HepG2 (cell line): ENCODE measurements around the gene CCDC57.

Experiments used
- ETV5 ChIP-seq: IDR thresholded peaks from 2 replicates; pipeline ENCODE4 v1.6.1; 2018; ENCODE audit warnings: missing biosample characterization, missing genetic modification reagents, inconsistent platforms, borderline replicate concordance
- ETV6 ChIP-seq: sonication (generic); formaldehyde crosslinking; conservative IDR thresholded peaks from 2 replicates; pipeline ENCODE4 v1.4.0; 2020; ENCODE audit warnings: missing genetic modification reagents
- POLR2A ChIP-seq, 2 experiments: IDR thresholded peaks; 2 replicates each; pipeline ENCODE4 v1.6.1; 2011; ENCODE audit warnings: low read depth in 2 of 2, low read length in 2 of 2, mild to moderate bottlenecking in 1 of 2, moderate library complexity in 1 of 2; ENCODE audit not compliant: insufficient read depth in 1 of 2
- PTBP1 ChIP-seq: fragments of 200-400 bp; formaldehyde crosslinking; IDR thresholded peaks from 2 replicates; pipeline ENCODE4 v1.6.1; 2018; ENCODE audit warnings: low read length, low read depth; ENCODE audit not compliant: poor library complexity, severe bottlenecking
- REST ChIP-seq, 2 experiments: IDR thresholded peaks; 2 replicates each; pipeline ENCODE4 v1.6.1; 2011 to 2012; ENCODE audit warnings: low read length in 2 of 2, borderline replicate concordance in 1 of 2, low read depth in 1 of 2, mild to moderate bottlenecking in 1 of 2, moderate library complexity in 1 of 2
- SAFB2 ChIP-seq: sonication (generic); formaldehyde crosslinking; IDR thresholded peaks from 2 replicates; pipeline ENCODE4 v1.5.1; 2020; ENCODE audit warnings: missing genetic modification reagents, low read depth, mild to moderate bottlenecking, borderline replicate concordance
- SMC3 ChIP-seq: IDR thresholded peaks from 2 replicates; pipeline ENCODE4 v1.6.1; 2011; ENCODE audit warnings: low read length, improper control_type of control experiment
- ZFX ChIP-seq: sonication (generic); formaldehyde crosslinking; IDR thresholded peaks from 2 replicates; pipeline ENCODE4 v1.4.0; 2020; ENCODE audit warnings: mild to moderate bottlenecking, low read depth, missing genetic modification reagents, moderate library complexity
- ZKSCAN1 ChIP-seq: fragments of 150-350 bp; IDR thresholded peaks from 2 replicates; pipeline ENCODE4 v1.6.1; 2014; ENCODE audit warnings: low read length
- ZNF629 ChIP-seq: sonication (generic); formaldehyde crosslinking; conservative IDR thresholded peaks from 2 replicates; pipeline ENCODE4 v1.5.0; 2020; ENCODE audit warnings: missing genetic modification reagents
- TF ChIP-seq, protein P1 (sequence below): sonication (generic); formaldehyde crosslinking; IDR thresholded peaks from 2 replicates; pipeline ENCODE4 v1.5.0; 2020; ENCODE audit warnings: mild to moderate bottlenecking, missing genetic modification reagents, moderate library complexity
- TF ChIP-seq, protein P2 (sequence below): sonication (generic); formaldehyde crosslinking; IDR thresholded peaks from 2 replicates; pipeline ENCODE4 v1.5.0; 2020; ENCODE audit warnings: missing genetic modification reagents

DNA sequence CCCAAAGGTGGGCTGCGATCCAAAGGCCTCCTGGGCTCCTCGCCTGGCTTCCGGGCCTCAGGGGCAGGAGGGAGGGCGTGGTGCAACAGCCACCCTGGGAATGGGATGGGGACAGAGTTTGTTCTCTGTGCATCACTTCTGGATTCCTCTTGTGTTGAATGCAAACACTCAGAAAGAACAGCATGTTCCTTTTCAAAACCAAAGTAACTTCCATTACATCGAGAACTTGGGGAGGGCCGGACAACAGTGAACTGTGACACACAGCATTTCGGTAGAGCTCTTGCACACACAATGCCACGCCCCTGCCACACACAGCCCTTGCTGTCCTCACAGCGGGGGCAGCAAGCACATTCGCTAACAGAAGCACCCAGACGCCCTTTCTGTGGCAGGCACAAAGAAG lies 78.5 kb downstream of the CCDC57 start:
- TF ChIP-seq POLR2A (IDR thresholded peaks at IDR 0.05; ENCODE audit: insufficient read depth in 1 of 2, low read depth in 2 of 2, low read length in 2 of 2) (no peak), ZFX (CRISPR knock-in tag) (no peak), SAFB2 (CRISPR knock-in tag) (no peak), REST (IDR thresholded peaks at IDR 0.05; ENCODE audit: borderline replicate concordance in 1 of 2, low read depth in 1 of 2, low read length in 2 of 2) (no peak), SMC3 (no peak), ETV5 (CRISPR knock-in tag) (no peak), ZNF629 (CRISPR knock-in tag) (no peak), ZKSCAN1 (no peak), ETV6 (CRISPR knock-in tag) (no peak), PTBP1 (no peak)
- TF ChIP-seq, protein P1, sequence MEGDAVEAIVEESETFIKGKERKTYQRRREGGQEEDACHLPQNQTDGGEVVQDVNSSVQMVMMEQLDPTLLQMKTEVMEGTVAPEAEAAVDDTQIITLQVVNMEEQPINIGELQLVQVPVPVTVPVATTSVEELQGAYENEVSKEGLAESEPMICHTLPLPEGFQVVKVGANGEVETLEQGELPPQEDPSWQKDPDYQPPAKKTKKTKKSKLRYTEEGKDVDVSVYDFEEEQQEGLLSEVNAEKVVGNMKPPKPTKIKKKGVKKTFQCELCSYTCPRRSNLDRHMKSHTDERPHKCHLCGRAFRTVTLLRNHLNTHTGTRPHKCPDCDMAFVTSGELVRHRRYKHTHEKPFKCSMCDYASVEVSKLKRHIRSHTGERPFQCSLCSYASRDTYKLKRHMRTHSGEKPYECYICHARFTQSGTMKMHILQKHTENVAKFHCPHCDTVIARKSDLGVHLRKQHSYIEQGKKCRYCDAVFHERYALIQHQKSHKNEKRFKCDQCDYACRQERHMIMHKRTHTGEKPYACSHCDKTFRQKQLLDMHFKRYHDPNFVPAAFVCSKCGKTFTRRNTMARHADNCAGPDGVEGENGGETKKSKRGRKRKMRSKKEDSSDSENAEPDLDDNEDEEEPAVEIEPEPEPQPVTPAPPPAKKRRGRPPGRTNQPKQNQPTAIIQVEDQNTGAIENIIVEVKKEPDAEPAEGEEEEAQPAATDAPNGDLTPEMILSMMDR (CRISPR knock-in tag) = no peak
- TF ChIP-seq, protein P2, sequence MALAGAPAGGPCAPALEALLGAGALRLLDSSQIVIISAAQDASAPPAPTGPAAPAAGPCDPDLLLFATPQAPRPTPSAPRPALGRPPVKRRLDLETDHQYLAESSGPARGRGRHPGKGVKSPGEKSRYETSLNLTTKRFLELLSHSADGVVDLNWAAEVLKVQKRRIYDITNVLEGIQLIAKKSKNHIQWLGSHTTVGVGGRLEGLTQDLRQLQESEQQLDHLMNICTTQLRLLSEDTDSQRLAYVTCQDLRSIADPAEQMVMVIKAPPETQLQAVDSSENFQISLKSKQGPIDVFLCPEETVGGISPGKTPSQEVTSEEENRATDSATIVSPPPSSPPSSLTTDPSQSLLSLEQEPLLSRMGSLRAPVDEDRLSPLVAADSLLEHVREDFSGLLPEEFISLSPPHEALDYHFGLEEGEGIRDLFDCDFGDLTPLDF (CRISPR knock-in tag) = no peak
